HepG2 (cell line): ENCODE data around the gene LRP1B.

Experiments
- EZH2 ChIP-seq: conservative IDR thresholded peaks from 2 replicates; pipeline ENCODE4 v1.6.1; 2012; ENCODE audit warnings: mild to moderate bottlenecking, low read depth, low read length, moderate library complexity
- NCOA1 ChIP-seq: sonication (generic); formaldehyde crosslinking; IDR thresholded peaks from 2 replicates; pipeline ENCODE4 v1.9.0; 2021; ENCODE audit warnings: missing genetic modification reagents
- TF ChIP-seq, protein P1 (sequence below): IDR thresholded peaks from 2 replicates; pipeline ENCODE4 v1.6.1; 2012; ENCODE audit warnings: inconsistent platforms
- TF ChIP-seq, protein P2 (sequence below): sonication (generic); formaldehyde crosslinking; IDR thresholded peaks from one replicate; pipeline ENCODE4 v1.5.1; 2020; ENCODE audit warnings: mild to moderate bottlenecking, missing genetic modification reagents; ENCODE audit errors: not compliant biosample characterization
- TF ChIP-seq, protein P3 (sequence below): sonication (generic); formaldehyde crosslinking; IDR thresholded peaks from 2 replicates; pipeline ENCODE4 v1.4.0; 2020; ENCODE audit warnings: missing genetic modification reagents
- TF ChIP-seq, protein P4 (sequence below): sonication (generic); formaldehyde crosslinking; IDR thresholded peaks from 2 replicates; pipeline ENCODE4 v1.4.0; 2020; ENCODE audit warnings: missing genetic modification reagents

GRCh38 chr2:142178604-142179003 lies 47.8 kb upstream of the LRP1B start:
- TF ChIP-seq, protein P1, sequence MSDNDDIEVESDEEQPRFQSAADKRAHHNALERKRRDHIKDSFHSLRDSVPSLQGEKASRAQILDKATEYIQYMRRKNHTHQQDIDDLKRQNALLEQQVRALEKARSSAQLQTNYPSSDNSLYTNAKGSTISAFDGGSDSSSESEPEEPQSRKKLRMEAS, result no peak
- TF ChIP-seq NCOA1 (CRISPR knock-in tag), result no peak
- TF ChIP-seq, protein P2, sequence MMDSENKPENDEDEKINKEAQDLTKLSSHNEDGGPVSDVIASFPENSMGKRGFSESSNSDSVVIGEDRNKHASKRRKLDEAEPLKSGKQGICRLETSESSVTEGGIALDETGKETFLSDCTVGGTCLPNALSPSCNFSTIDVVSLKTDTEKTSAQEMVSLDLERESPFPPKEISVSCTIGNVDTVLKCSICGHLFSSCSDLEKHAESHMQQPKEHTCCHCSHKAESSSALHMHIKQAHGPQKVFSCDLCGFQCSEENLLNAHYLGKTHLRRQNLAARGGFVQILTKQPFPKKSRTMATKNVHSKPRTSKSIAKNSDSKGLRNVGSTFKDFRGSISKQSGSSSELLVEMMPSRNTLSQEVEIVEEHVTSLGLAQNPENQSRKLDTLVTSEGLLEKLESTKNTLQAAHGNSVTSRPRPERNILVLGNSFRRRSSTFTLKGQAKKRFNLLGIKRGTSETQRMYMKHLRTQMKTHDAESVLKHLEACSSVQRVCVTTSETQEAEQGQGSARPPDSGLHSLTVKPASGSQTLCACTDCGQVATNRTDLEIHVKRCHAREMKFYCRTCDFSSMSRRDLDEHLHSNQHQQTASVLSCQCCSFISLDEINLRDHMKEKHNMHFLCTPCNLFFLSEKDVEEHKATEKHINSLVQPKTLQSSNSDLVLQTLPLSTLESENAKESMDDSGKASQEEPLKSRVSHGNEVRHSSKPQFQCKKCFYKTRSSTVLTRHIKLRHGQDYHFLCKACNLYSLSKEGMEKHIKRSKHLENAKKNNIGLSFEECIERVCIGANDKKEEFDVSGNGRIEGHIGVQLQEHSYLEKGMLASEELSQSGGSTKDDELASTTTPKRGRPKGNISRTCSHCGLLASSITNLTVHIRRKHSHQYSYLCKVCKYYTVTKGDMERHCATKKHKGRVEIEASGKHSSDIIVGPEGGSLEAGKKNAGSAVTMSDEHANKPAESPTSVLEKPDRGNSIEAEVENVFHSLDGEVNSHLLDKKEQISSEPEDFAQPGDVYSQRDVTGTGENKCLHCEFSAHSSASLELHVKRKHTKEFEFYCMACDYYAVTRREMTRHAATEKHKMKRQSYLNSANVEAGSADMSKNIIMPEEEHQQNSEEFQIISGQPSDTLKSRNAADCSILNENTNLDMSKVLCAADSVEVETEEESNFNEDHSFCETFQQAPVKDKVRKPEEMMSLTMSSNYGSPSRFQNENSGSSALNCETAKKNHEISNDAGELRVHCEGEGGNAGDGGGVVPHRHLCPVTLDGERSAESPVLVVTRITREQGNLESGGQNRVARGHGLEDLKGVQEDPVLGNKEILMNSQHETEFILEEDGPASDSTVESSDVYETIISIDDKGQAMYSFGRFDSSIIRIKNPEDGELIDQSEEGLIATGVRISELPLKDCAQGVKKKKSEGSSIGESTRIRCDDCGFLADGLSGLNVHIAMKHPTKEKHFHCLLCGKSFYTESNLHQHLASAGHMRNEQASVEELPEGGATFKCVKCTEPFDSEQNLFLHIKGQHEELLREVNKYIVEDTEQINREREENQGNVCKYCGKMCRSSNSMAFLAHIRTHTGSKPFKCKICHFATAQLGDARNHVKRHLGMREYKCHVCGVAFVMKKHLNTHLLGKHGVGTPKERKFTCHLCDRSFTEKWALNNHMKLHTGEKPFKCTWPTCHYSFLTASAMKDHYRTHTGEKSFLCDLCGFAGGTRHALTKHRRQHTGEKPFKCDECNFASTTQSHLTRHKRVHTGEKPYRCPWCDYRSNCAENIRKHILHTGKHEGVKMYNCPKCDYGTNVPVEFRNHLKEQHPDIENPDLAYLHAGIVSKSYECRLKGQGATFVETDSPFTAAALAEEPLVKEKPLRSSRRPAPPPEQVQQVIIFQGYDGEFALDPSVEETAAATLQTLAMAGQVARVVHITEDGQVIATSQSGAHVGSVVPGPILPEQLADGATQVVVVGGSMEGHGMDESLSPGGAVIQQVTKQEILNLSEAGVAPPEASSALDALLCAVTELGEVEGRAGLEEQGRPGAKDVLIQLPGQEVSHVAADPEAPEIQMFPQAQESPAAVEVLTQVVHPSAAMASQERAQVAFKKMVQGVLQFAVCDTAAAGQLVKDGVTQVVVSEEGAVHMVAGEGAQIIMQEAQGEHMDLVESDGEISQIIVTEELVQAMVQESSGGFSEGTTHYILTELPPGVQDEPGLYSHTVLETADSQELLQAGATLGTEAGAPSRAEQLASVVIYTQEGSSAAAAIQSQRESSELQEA (CRISPR knock-in tag), result no peak
- no peak for TF ChIP-seq EZH2
- TF ChIP-seq, protein P3, sequence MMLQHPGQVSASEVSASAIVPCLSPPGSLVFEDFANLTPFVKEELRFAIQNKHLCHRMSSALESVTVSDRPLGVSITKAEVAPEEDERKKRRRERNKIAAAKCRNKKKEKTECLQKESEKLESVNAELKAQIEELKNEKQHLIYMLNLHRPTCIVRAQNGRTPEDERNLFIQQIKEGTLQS (CRISPR knock-in tag), result no peak
- TF ChIP-seq, protein P4, sequence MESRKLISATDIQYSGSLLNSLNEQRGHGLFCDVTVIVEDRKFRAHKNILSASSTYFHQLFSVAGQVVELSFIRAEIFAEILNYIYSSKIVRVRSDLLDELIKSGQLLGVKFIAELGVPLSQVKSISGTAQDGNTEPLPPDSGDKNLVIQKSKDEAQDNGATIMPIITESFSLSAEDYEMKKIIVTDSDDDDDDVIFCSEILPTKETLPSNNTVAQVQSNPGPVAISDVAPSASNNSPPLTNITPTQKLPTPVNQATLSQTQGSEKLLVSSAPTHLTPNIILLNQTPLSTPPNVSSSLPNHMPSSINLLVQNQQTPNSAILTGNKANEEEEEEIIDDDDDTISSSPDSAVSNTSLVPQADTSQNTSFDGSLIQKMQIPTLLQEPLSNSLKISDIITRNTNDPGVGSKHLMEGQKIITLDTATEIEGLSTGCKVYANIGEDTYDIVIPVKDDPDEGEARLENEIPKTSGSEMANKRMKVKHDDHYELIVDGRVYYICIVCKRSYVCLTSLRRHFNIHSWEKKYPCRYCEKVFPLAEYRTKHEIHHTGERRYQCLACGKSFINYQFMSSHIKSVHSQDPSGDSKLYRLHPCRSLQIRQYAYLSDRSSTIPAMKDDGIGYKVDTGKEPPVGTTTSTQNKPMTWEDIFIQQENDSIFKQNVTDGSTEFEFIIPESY, result no peak
